BLaER1 treated with 17β-estradiol and CSF1 and Interleukin-3, amounts not matched to agents 10 nM and 100 nM (cell line): ENCODE data around the gene CTXN1.

Experiments
- H3K27ac ChIP-seq, 11 experiments: shearing (Covaris generic); formaldehyde crosslinking; 2 replicates each; pipeline ENCODE4 v1.8.1; 2022
- H3K27me3 ChIP-seq, 11 experiments: shearing (Covaris generic); formaldehyde crosslinking; 2 replicates each; pipeline ENCODE4 v1.8.1; 2022
- H3K36me3 ChIP-seq, 11 experiments: shearing (Covaris generic); formaldehyde crosslinking; 2 replicates each; pipeline ENCODE4 v1.8.1; 2022
- H3K4me1 ChIP-seq, 10 experiments: shearing (Covaris generic); formaldehyde crosslinking; 2 replicates each; pipeline ENCODE4 v1.8.1; 2022
- H3K4me2 ChIP-seq, 11 experiments: shearing (Covaris generic); formaldehyde crosslinking; 2 replicates each; pipeline ENCODE4 v1.8.1; 2022
- H3K4me3 ChIP-seq, 10 experiments: shearing (Covaris generic); formaldehyde crosslinking; 2 replicates each; pipeline ENCODE4 v1.8.1; 2022
- H3K9ac ChIP-seq, 11 experiments: shearing (Covaris generic); formaldehyde crosslinking; 2 replicates each; pipeline ENCODE4 v1.8.1; 2022
- H3K9me3 ChIP-seq, 11 experiments: shearing (Covaris generic); formaldehyde crosslinking; replicated peaks in 1 of 11; 2 replicates each; pipeline ENCODE4 v1.8.1; 2022
- H4K20me1 ChIP-seq, 11 experiments: shearing (Covaris generic); formaldehyde crosslinking; 2 replicates each; pipeline ENCODE4 v1.8.1; 2022
- Cebpa-rat ChIP-seq, 11 experiments: shearing (Covaris generic); IDR thresholded peaks; 2 replicates each; pipeline ENCODE4 v1.8.1; 2022

Gene CTXN1

DNA sequence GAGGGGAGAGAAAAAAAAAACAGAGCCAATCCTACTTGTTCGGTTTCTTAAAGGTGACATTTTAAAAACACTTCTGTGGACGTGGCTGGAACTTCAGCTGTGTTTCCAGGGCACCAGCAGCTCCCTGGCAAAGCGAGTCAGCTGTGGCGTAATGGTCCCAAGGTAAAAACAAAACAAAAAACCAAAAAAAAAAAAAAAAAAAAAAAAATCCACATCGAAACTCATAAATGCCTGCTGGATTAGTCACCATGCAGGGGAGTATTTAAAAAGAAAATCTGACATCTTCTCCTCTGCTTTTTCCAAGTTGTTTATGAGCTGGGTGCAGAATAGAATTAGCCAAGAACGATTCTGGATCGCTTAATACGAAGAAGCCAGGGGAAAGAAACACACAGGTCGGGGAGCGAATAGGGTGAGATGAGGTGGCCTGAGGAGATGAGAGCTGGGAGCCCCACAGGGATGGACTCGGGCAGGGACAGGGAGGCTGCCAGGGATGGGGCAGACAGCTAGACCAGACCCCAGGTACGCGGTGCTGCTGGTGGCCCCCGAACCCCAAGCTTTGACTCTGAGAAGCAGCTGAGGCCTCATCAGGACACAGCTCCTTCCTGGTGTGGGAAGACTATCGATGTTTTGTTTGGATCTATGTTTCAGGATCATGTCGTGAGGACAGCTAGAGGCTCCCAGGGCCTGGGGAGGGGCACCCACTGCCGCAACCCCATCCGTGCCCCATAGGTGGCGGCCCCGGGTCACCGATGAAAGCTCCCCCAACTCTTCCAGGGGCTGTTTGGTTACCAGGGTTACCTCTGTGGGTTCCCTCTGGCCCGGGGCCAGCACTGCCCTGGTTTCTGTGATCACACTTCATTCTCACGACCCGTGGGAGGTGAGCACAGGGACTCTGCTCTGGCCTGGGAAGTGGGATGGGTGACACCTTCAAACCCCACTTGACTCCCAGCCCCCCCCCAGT lies 3.1 kb upstream of the CTXN1 start:
- Histone ChIP-seq H3K27ac (peak overlapping the region in 4 of 11 experiments; percentile 1 to 27 (median 18); a peak in 1 of 22 replicates), H3K36me3 (peaks cover 37 to 65% (median 53%) of the 10 kb centered on the region in 11 experiments), H3K4me2 (peak overlapping the region in 7 of 11 experiments; percentile 18 to 59 (median 41); a peak in 7 of 22 replicates), H3K4me1 (peaks cover 21 to 57% (median 50%) of the 10 kb centered on the region in 10 experiments), H3K9ac (peak overlapping the region in 2 of 11 experiments; percentile 17 to 28; a peak in 3 of 22 replicates), H3K9me3 (no peaks in the 10 kb centered on the region), H3K4me3 (no peak overlapping the region), H4K20me1 (peaks cover 0 to 88% (median 82%) of the 10 kb centered on the region in 11 experiments; a peak in 20 of 22 replicates), H3K27me3 (peaks cover 0 to 12% (median 0%) of the 10 kb centered on the region in 11 experiments; a peak in 4 of 22 replicates)
- no peak for TF ChIP-seq Cebpa-rat (IDR thresholded peaks at IDR 0.05)

DNA sequence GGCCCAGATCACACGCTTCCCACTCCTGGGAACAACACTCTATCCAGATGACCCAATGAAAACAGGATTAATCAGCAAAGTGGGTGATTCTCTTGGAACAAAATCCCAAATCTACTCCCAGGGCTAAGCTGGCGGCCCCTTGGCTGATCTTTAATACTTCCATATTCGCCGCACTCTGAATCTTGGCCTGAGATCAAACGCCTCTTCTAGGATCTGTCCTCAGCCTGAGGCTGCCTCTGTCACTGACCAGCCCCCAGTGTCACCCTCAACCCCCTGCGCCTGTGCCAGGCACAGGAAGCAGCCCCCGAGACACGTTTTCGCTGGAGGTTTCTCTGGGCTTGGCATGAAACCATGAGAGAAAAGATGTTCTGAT lies 2.4 kb upstream of the CTXN1 start:
- no peak overlapping the region for H3K27ac ChIP-seq
- TF ChIP-seq Cebpa-rat (IDR thresholded peaks at IDR 0.05): no peak
- H3K4me2 ChIP-seq: no peak overlapping the region
- H3K4me3 ChIP-seq: no peak overlapping the region
- H4K20me1 ChIP-seq: peaks cover 0 to 88% (median 82%) of the 10 kb centered on the region in 11 experiments; a peak in 21 of 22 replicates
- H3K27me3 ChIP-seq: peaks cover 0 to 12% (median 0%) of the 10 kb centered on the region in 11 experiments; a peak in 4 of 22 replicates
- H3K9ac ChIP-seq: peak overlapping the region in 1 of 11 experiments; percentile 17; a peak in 2 of 22 replicates
- peaks cover 30 to 58% (median 48%) of the 10 kb centered on the region in 11 experiments for H3K36me3 ChIP-seq
- H3K4me1 ChIP-seq: peaks cover 28 to 64% (median 57%) of the 10 kb centered on the region in 10 experiments
- no peaks in the 10 kb centered on the region for H3K9me3 ChIP-seq

DNA sequence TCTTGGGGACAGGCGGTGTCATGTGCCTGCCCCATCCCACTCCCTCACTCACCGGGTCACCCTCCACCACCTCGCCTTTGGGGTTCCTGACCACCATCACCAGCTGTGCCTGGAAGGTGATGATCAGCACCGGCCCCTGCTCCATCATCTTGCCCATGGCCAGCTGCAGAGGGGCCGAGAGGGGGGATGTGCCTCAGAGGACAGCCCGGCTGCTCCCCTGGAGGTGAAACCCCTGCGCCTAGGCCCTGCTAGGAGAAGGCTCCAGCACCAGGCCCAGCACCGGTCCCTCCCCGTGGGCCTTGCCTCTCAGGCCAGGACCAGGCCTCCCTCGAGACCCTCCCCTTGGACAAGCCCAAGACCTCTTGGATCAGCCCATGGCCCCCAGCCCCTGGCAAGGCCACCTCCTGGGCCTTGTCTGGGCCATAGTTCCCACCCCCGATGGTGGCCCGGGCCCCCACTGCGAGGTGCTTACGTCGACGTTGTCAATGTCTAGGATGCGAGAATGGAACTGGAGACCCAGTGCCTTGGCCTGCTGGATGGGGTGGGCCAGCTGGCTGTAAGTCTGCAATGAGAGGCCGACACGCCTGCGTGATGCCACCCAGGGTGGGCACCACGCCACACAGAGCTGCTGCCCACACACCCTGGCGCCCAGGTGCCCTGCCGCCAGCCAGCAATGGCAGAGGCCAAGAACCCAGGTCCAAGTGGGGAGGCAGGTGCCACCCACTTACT lies 1.8 kb upstream of the CTXN1 start:
- peaks cover 0 to 12% (median 0%) of the 10 kb centered on the region in 11 experiments; a peak in 4 of 22 replicates for H3K27me3 ChIP-seq
- no peak overlapping the region for H3K4me3 ChIP-seq
- H4K20me1 ChIP-seq: peaks cover 0 to 88% (median 82%) of the 10 kb centered on the region in 11 experiments; a peak in 21 of 22 replicates
- H3K4me1 ChIP-seq: peaks cover 34 to 67% (median 59%) of the 10 kb centered on the region in 10 experiments
- no peak overlapping the region for H3K4me2 ChIP-seq
- H3K9me3 ChIP-seq: no peaks in the 10 kb centered on the region
- peak overlapping the region in 1 of 11 experiments; percentile 17; a peak in 1 of 22 replicates for H3K9ac ChIP-seq
- no peak overlapping the region for H3K27ac ChIP-seq
- no peak for TF ChIP-seq Cebpa-rat (IDR thresholded peaks at IDR 0.05)
- peaks cover 26 to 58% (median 48%) of the 10 kb centered on the region in 11 experiments for H3K36me3 ChIP-seq

DNA sequence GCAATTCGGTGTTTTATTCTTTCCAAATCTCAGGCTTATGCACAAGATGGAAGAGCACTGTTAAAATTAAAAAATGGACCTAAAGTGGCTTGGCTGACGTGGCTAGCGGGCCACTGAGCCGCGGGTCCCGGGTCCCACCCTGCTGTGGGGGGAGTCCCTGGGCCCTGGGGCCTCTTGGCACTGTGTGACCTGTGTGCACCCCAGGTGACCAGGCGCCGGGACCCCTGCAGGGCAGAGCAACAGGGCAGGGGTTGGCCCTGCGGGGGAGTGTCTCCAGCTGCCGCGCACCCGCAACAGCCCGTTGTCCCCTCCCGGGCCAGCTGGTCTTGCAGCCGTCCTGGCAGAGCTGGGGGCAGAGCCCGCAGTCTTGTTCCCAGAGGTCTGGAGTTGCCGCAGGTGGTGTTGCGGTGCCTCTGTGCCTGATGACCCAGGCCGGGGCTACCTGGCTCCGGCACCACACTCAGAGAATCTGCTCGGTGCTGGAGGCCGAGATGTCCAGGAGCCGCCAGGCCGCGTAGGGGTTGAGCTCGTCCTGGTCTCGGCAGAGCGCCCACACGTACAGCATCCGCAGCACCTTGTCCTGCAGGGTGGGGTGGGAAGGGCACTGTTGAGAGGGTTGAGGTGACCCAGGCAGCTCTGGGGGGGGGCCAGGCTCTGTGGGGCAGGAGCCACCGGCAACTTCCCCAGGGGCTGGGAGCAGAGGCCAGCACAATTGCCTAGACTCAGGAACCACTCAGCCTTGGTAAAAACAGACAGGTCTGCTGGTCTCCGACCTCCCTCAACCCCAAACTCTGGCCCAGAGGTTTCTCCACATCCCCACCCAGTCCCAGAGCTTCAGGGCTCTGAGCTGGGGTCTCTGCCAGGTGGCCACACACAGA lies 1.0 kb upstream of the CTXN1 start:
- no peak overlapping the region for H3K27ac ChIP-seq
- H3K27me3 ChIP-seq: peaks cover 0 to 12% (median 0%) of the 10 kb centered on the region in 11 experiments; a peak in 4 of 22 replicates
- no peak overlapping the region for H3K4me3 ChIP-seq
- H3K9me3 ChIP-seq: no peaks in the 10 kb centered on the region
- no peak for TF ChIP-seq Cebpa-rat (IDR thresholded peaks at IDR 0.05)
- H3K36me3 ChIP-seq: peaks cover 26 to 58% (median 48%) of the 10 kb centered on the region in 11 experiments
- peaks cover 0 to 88% (median 82%) of the 10 kb centered on the region in 11 experiments; a peak in 21 of 22 replicates for H4K20me1 ChIP-seq
- peaks cover 42 to 69% (median 61%) of the 10 kb centered on the region in 10 experiments for H3K4me1 ChIP-seq
- H3K4me2 ChIP-seq: peak overlapping the region in 7 of 11 experiments; percentile 77 to 96 (median 88); a peak in 8 of 22 replicates
- peak overlapping the region in 2 of 11 experiments; percentile 47 to 56; a peak in 1 of 22 replicates for H3K9ac ChIP-seq

DNA sequence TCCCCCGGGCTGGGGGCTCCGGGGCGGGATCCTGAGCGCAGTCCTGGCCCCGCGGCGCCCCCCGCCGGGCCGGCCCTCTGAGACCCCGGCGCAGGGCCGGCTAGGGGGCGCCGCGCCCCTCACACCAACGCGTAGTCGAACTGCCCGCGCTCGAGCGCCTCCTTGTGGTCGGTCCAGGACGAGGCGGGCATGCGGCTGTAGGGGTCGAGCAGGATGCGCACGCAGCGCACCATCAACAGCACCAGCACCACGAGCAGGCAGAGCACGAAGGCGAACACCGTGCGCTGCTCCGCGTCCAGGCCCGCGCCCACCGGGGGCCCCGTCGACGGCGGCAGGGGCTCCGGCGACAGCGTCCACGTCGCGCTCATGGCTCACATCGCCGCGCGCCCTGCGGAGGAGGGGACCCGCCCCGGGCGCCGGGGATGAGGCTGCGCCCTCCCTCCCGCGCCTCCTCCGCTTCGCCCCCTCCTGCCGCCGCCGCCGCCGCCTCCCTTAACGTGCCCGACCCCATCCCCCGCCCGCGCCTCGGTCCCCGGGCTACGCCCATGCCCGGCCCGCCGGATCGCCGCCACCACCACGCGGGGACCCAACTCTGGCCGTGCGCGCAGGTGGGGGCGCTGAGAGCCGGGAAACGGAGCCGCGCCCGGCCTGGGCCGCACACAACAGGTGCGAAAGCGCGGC lies 624 bp downstream of the CTXN1 start:
- peak overlapping the region; percentile 91 to 98 (median 94) for H3K4me2 ChIP-seq
- peak overlapping the region in 6 of 11 experiments; percentile 39 to 67 (median 52); a peak in 9 of 22 replicates for H3K27ac ChIP-seq
- peaks cover 13 to 45% (median 32%) of the 10 kb centered on the region in 11 experiments for H3K36me3 ChIP-seq
- TF ChIP-seq Cebpa-rat (IDR thresholded peaks at IDR 0.05): no peak
- H3K27me3 ChIP-seq: peaks cover 0 to 12% (median 0%) of the 10 kb centered on the region in 11 experiments; a peak in 4 of 22 replicates
- H3K9me3 ChIP-seq: no peaks in the 10 kb centered on the region
- H3K4me1 ChIP-seq: peaks cover 38 to 64% (median 56%) of the 10 kb centered on the region in 10 experiments
- peak overlapping the region; percentile 28 to 78 (median 62); a peak in 19 of 22 replicates for H3K9ac ChIP-seq
- H3K4me3 ChIP-seq: peak overlapping the region; percentile 54 to 68 (median 59)
- peaks cover 0 to 83% (median 76%) of the 10 kb centered on the region in 11 experiments; a peak in 21 of 22 replicates for H4K20me1 ChIP-seq

DNA sequence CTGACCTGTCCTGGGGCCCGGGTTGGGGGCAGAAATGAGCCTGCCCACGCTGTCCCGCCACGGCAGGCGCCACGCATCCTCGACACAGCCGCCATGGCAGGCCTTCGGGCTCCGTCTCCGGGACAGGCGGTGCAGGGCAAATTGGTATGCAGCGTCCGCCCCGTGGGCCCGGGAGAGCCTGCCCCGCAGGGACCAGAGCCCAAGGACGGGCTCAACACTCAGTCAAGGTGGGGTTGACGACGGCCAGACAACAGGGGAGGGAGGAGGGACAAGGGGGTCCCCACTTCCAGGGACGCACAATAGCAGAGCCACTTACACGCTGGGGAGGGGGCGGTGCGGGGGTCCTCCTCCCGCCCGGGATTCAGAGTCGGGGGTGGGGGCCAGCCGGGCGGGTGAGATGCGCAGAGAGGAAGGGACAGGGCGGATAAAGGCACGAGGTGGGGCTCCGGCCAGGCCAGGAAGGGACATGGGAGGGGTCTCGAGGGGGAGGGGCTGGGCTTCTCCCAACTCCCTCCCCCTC lies 1.2 kb downstream of the CTXN1 start:
- Histone ChIP-seq H3K9ac (peak overlapping the region in 6 of 11 experiments; percentile 48 to 78 (median 62); a peak in 6 of 22 replicates), H3K4me3 (peak overlapping the region in 9 of 10 experiments; percentile 54 to 68 (median 60); a peak in 15 of 20 replicates), H3K27me3 (peaks cover 2 to 14% (median 3%) of the 10 kb centered on the region in 11 experiments), H3K4me2 (peak overlapping the region; percentile 91 to 98 (median 94)), H3K9me3 (no peaks in the 10 kb centered on the region), H3K36me3 (peaks cover 13 to 41% (median 28%) of the 10 kb centered on the region in 11 experiments; a peak in 21 of 22 replicates), H4K20me1 (peaks cover 0 to 79% (median 73%) of the 10 kb centered on the region in 11 experiments; a peak in 21 of 22 replicates), H3K4me1 (peaks cover 37 to 61% (median 53%) of the 10 kb centered on the region in 10 experiments), H3K27ac (no peak overlapping the region)
- no peak for TF ChIP-seq Cebpa-rat (IDR thresholded peaks at IDR 0.05)

DNA sequence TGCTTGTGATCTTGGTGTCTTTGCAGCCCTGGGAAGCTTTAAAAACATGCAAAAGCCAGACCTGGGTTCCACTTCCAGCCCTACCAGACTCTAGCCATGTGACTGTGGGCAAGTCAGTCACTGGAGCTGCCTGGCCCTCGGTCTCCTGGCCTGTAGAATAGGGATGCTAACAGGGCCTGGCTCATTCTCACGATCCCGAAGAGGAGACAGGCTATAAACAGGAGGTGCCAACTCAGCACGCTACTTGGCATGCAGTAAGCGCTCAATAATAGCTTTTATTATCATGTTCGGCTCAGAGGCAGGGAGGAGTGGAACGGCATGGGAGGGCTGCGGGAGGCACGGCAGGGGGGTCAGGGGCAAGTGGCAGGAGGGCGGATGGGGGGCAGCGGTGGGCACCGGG lies 1.7 kb downstream of the CTXN1 start:
- peaks cover 42 to 61% (median 53%) of the 10 kb centered on the region in 10 experiments for H3K4me1 ChIP-seq
- H3K4me3 ChIP-seq: no peak overlapping the region
- peak overlapping the region; percentile 38 to 96 (median 91) for H3K4me2 ChIP-seq
- TF ChIP-seq Cebpa-rat (IDR thresholded peaks at IDR 0.05): no peak
- no peaks in the 10 kb centered on the region for H3K9me3 ChIP-seq
- H4K20me1 ChIP-seq: peaks cover 0 to 79% (median 69%) of the 10 kb centered on the region in 11 experiments; a peak in 21 of 22 replicates
- H3K36me3 ChIP-seq: peaks cover 13 to 41% (median 28%) of the 10 kb centered on the region in 11 experiments; a peak in 21 of 22 replicates
- H3K27me3 ChIP-seq: peaks cover 7 to 18% (median 8%) of the 10 kb centered on the region in 11 experiments
- H3K9ac ChIP-seq: peak overlapping the region in 4 of 11 experiments; percentile 18 to 56 (median 38); a peak in 4 of 22 replicates
- no peak overlapping the region for H3K27ac ChIP-seq
